ENCODE data around the gene SAMM50. TPM values are rescaled to one million over a fixed set of nuclear protein-coding genes. Genes with fewer than 3 reads are reported as not detected.
A peak's percentile ranks its signal among the peaks of the same experiment; 100 is the strongest.

The SAMM50 gene
- 10 to 100 TPM; 40.7 to 49.5 TPM for total RNA-seq

- H3K9ac ChIP-seq (ENCODE audit: low read depth in 2 of 2, low read length in 2 of 2), result peak within 1 kb of the TSS; percentile 90 to 92
- H3K36me3 ChIP-seq, result no peaks in the 10 kb centered on the region
- H3K27me3 ChIP-seq, result no peaks in the 10 kb centered on the region
- peak within 1 kb of the TSS; percentile 97 for H3K4me3 ChIP-seq
- H3K4me1 ChIP-seq, result peaks cover 8% of the 10 kb centered on the region
- H3K27ac ChIP-seq, result peak within 1 kb of the TSS; percentile 92
- no peaks in the 10 kb centered on the region for H3K9me3 ChIP-seq
- no peak for TF ChIP-seq CTCF (IDR thresholded peaks at IDR 0.05)
- DNase-seq, result peak; percentile 94
- intact Hi-C loops (cut with DNase I), result no loop called here
Measured at GRCh38 chr22:43955040-43955882, at the start of gene SAMM50. Gene SAMM50, plus strand, starts transcription at chr22:43955442. Its CDS starts 136 bp downstream, at chr22:43955578.

GRCh38 chr22:43905681-43906080 is 49.6 kb upstream of the SAMM50 start:
- no peaks in the 10 kb centered on the region for H3K27me3 ChIP-seq
- no peak for DNase-seq
- no peaks in the 10 kb centered on the region for H3K36me3 ChIP-seq
- no peak overlapping the region for H3K27ac ChIP-seq
- TF ChIP-seq CTCF (IDR thresholded peaks at IDR 0.05), result no peak
- H3K4me3 ChIP-seq, result no peak overlapping the region
- H3K9ac ChIP-seq (ENCODE audit: low read depth in 2 of 2, low read length in 2 of 2), result no peak overlapping the region
- intact Hi-C loops (cut with DNase I), result loop anchor here (10.0 kb wide), 1 partner anchor 61 kb away; no protein-coding TSS in a partner anchor
- no peaks in the 10 kb centered on the region for H3K9me3 ChIP-seq
- H3K4me1 ChIP-seq, result no peaks in the 10 kb centered on the region

- Histone ChIP-seq H3K36me3 (no peaks in the 10 kb centered on the region), H3K4me1 (no peaks in the 10 kb centered on the region), H3K27ac (no peak overlapping the region), H3K9me3 (no peaks in the 10 kb centered on the region), H3K4me3 (no peak overlapping the region), H3K27me3 (no peaks in the 10 kb centered on the region), H3K9ac (ENCODE audit: low read depth in 2 of 2, low read length in 2 of 2) (no peak overlapping the region)
- DNase-seq, result no peak
- intact Hi-C loops (cut with DNase I), result loop anchor here (10.0 kb wide), 1 partner anchor 65 kb away; no protein-coding TSS in a partner anchor
- no peak for TF ChIP-seq CTCF (IDR thresholded peaks at IDR 0.05)
Measured at GRCh38 chr22:43909708-43910107, 45.5 kb upstream of the SAMM50 start.

- Histone ChIP-seq H3K27me3 (no peaks in the 10 kb centered on the region), H3K4me3 (no peak overlapping the region), H3K27ac (no peak overlapping the region), H3K9ac (ENCODE audit: low read depth in 2 of 2, low read length in 2 of 2) (no peak overlapping the region), H3K4me1 (no peaks in the 10 kb centered on the region), H3K36me3 (no peaks in the 10 kb centered on the region), H3K9me3 (no peaks in the 10 kb centered on the region)
- DNase-seq, result no peak
- no peak for TF ChIP-seq CTCF (IDR thresholded peaks at IDR 0.05)
- intact Hi-C loops (cut with DNase I), result no loop called here
Measured at GRCh38 chr22:43910178-43910695, 45.0 kb upstream of the SAMM50 start.

- Histone ChIP-seq H3K4me1 (no peaks in the 10 kb centered on the region), H3K27me3 (no peaks in the 10 kb centered on the region), H3K4me3 (no peak overlapping the region), H3K9me3 (no peaks in the 10 kb centered on the region), H3K9ac (ENCODE audit: low read depth in 2 of 2, low read length in 2 of 2) (no peak overlapping the region), H3K27ac (no peak overlapping the region), H3K36me3 (no peaks in the 10 kb centered on the region)
- no peak for TF ChIP-seq CTCF (IDR thresholded peaks at IDR 0.05)
- intact Hi-C loops (cut with DNase I), result no loop called here
- DNase-seq, result no peak
Measured at GRCh38 chr22:43911351-43911750, 43.9 kb upstream of the SAMM50 start.
